Loucy (cell line): ENCODE results near the gene TNFAIP3.

Experiments used
- CTCF ChIP-seq: fragments of 200-600 bp; sonication (generic); conservative IDR thresholded peaks from 2 replicates; pipeline ENCODE4 v1.5.1; 2014; ENCODE audit warnings: mild to moderate bottlenecking, antibody characterized with exemption, low read length
- EZH2phosphoT487 ChIP-seq: fragments of 200-600 bp; IDR thresholded peaks from 2 replicates; pipeline ENCODE4 v1.6.1; 2018; ENCODE audit warnings: antibody characterized with exemption, mild to moderate bottlenecking, moderate library complexity, borderline replicate concordance

DNA sequence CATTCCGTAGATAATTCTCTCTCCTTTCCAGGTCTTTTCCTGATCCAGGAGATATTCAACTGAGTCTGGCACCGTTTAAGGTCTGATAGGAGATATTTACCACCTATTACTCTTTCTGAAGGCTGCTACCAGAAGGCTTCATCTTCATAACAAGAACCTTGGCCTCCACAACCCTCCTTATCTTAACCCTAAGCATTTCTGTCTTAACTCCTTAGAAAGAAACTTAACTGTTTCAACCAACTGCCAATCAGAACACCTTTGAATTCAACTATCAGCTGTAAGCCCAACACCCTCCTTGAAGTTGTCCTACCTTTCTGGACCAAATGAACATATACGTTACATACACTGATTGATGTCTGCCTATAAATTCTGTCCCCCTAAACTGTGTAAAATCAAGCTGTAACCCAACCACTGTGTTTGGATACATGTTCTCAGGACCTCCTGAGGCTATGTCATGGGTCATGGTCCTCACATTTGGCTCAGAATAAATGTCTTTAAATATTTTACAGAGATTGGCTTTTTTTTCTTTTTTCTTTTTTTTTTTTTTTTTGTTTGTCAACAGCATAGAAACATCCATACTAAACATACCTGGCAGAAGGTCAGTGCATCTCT, 6.6 kb upstream of the TNFAIP3 start:
- TF ChIP-seq CTCF (no peak), EZH2phosphoT487 (no peak)
